Stimulated activated CD4-positive, alpha-beta T cell treated with anti-CD3 and anti-CD28 coated beads, Interleukin-1b, Interleukin-23, amount 100 ng/mL, for 1 hour (primary cell): ENCODE results near the gene FNIP1.
"Not testable (repeated sequence)": the region's sequence is repeated elsewhere in the genome, so short reads cannot be mapped to it uniquely, and the experiment has no call there.

Experiments used
- DNase-seq, 2 donors: peaks; one replicate each; pipeline ENCODE4 v3.0.0-alpha.2; 2020; ENCODE audit warnings: low read depth in 2 of 2

The FNIP1 gene

DNA sequence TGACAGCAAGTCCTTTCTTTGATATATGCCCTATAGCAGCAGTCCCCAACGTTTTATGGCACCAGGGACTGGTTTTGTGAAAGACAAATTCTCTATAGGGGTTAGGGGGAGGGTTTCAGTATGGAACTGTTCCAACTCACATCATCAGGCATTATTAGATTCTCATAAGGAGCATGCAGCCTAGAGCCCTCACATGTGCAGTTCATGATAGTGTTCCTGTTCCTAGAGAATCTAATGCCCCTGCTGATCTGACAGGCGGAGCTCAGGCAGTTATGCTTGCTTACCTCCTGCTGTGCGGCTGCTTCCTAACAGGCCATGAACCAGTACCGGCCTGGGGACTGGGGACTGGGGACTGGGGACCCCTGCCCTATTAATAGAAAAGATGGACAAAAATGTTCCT lies 159.1 kb downstream of the FNIP1 start:
- DNase-seq: no peak

DNA sequence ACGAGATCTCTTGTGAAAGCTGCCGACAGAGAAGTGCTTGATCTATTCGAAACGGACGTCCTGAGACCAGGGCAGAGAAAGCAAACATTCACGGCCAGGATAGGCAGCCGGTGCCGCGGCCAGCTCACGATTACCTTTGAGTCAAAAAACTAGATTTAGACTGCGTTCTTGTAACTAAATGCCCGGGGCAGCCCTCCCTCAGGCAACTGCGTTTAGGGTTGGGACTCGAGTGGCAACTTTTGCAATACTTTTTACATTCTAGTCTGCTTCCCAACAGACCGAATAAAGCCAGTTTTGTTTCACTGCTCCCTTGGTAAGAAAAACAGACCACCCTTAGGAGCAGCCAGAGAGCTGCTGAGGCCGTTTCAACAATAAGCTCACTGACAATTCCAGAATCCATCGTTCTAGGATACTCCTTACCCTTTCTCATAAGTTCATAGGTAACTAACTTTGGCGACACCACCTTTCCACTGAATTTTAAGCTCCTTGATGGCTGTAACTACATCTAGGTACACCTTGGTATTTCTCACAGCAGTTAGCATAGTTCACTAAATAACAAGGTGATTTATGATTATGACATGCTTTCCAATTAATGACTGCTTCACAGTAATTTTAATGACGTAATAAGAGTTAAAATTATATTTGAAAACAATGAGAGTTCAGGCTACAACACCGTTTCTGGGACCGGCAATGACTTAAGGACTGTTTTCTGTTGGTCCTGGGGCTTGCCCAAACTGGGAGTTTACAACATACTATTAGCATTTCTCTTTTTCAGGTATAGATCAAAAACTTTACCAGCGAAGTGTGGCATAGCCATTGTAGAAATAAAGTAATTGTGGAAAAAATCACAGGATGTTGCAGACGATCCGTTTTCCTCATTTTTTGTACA lies 160.9 kb downstream of the FNIP1 start:
- no peak for DNase-seq

DNA sequence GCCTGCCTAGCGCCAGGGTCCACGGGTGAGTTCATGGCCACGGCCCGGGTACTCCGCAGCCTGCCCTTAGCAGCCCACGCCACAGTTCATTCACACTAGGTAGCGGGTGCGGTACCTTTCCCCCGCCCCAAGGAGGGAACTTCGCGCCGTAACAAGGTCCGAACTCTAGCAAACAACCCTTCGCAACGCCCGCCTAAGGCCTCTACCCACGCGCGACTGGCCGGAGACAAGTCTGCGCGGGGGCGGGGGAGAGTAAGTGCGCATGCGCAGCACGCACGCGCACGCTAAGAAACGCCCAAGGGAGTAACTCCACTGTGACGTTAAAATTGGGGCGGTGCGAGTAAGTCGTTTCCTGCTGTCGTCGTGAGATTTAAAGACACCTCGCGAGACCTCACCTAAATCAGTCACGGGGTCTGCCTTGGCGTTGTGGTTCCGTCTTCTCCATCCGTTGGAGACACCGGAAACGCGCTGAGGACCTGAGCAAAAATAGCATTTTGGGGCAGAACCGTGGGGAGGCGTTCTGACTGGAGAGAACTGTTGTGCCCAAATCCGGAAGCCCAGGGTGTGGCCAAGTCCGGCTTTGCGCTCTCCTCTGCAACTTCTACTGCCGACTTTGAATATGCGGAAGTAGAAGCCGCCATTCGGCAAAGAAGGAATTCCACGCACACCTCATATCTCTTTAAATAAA lies 161.7 kb downstream of the FNIP1 start, which contains the start of gene RAPGEF6:
RAPGEF6 (minus strand) TSS at position 234 of the 688 bp plus-strand sequence; CDS start at position 35, 199 bp downstream.
- peak; percentile 86 to 92 for DNase-seq

DNA sequence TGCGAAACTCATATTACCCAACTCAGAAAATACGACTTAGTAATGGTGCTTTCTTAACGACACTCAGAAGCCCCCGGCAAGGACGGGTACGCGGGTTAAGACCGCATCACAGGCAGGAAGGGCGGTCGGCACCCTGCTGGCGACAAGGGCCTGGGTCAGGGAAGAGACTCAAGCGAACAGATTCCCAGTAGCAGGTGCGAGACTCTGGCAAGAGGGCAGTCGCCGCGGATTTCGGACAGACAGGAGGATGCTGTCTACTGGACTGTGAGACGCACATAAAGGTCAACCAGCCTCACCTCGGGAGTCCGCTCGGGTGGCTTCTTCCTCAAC lies 162.2 kb downstream of the FNIP1 start:
- DNase-seq: peak in 1 of 2 donors; percentile 10

DNA sequence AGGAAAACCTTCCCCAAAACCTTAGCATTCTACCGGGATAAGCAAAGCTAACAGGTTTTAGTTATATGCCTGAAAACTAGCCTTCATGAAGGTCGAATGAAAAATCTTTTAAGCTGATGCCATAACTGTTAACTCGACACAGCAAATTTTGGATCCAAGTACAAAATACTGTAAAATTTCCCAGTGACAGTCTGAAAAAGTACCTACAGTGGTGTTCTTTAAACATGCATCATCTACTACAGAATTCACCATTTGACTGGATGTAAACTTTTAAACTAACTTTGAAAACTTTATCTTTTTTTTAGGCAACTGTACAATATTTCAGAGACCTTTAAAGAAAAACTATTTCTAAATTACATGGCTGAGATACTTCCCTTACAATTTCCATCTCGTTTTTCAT lies 162.6 kb downstream of the FNIP1 start:
- DNase-seq: no peak

DNA sequence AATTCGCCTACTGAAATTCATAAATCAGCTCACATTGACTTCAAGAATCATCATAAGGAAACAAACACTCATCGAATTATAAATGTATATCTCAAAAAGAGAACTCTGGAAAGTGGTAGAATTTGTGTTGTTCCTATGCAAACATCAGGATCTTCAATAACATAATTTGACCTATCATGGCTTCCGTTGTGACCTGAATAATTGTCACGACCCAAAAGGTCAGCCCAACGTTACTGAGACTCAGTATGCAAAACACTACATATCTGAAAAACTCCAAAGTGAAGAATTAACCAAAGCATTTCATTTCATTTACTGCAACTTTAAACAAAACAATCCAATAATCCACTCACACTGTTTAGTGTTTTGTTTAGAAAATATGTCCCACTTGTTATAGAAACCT lies 163.0 kb downstream of the FNIP1 start:
- DNase-seq: no peak

DNA sequence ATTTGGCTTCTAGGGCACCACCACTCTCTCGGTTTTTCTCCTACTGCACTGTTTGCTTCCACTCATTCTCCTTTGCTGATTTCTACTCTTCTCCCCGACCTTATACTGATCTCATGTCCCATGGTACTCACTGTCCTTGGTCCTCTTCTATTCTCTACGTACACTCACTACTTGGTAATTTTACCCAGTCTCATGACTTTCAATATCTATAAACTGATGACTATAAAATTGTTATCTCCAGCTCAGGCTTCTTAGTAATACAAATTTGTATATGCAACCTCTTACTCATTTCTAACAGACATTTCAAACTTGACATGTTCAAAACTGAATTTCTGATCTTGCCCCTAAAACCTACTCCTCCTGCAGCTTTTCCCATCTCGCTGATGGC lies 165.9 kb downstream of the FNIP1 start:
- no peak for DNase-seq

DNA sequence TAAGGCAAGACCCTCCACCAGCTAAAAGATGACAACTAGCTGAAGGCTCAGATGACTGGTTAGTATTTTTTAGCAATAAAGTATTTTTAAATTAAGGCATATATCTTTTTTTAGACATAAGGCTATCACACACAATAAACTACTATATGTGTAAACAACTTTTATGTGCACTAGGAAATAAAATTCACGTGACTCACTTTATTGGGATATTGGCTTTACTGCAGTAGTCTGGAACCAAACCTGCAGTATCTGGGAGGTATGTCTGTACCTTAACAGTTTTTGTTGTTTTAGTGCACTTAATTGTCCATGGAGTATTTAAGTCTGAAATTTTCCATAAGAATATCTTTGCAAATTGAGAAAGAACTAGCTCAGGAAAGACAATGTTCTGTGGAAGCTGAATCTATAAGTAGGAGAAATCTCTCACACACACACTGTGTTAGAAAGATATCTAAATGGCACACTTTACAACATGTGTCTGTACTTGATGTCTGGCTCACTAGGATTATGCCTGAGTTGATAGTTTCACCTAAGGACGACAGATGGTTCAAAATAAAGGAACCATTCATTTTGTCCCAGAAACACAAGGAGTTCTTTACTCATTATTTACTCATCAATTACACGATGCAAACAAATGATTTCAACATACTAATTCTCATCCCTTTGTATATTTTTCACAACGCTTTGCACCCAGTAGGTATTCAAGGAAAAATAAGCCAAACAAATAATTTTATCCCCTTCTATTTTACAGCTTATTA lies 166.4 kb downstream of the FNIP1 start:
- DNase-seq: no peak

DNA sequence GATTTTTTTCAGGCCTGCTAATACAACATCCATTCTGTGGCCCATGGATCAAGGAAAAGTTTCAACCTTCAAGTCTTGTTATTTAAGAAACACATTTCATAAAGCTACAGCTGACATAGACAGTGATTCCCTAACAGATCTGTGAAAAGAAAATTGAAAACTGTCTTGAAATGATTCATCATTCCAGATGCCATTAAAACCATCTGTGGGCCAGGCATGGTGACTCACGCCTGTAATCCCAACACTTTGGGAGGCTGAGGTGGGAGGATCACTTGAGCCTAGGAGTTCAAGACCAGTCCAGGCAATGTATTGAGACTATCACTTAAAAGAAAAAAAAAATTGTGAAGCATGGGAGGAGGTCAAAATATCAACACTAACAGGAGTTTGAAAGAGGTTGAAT lies 167.8 kb downstream of the FNIP1 start:
- no peak for DNase-seq

DNA sequence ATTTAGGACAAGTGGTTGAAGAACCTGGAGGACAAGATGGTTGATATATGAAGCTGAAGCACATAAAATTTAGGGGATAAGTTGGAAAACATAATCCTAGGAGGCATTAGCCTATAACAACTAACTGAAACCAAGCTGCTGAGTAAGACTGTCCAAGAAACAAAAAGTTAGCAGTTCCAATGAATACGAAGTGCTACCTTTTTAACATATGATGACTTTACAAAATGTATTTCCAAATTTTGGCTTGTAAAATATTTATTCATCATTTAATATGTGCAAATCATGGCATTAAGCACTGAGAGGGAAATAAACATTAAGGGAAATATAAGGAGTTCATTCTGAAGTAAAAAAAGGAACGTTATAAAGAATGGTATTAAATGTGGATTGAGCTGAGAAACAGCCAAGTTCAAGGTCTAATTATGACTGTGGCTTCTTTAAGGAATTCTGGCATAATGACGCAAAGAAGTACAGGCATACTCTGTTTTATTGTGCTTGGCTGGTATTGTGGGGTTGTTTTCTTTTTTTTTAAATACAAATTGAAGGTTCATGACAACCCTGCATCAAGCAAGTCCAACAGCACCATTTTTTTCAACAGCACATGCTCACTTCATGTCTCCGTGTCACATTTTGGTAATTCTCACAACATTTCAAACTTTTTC lies 169.5 kb downstream of the FNIP1 start:
- no peak for DNase-seq

DNA sequence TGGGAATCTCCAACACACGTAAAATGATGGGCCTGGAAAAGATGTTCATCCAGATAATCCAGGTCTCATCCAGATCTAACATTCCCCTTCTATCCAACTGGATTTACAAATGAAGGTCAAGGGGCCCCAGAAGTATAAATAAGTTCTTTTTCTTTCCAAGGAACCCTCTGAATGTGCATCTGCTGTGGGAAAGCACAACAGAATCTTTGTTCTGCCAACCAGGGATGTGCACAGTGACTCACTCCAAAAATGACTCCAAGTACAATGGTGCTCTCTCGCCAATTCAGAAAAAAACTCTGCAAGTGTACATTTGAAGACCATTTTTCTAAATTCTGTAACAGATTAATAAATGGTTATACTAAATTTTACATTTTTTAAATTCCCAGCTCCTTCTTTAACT lies 174.2 kb downstream of the FNIP1 start:
- DNase-seq: no peak

DNA sequence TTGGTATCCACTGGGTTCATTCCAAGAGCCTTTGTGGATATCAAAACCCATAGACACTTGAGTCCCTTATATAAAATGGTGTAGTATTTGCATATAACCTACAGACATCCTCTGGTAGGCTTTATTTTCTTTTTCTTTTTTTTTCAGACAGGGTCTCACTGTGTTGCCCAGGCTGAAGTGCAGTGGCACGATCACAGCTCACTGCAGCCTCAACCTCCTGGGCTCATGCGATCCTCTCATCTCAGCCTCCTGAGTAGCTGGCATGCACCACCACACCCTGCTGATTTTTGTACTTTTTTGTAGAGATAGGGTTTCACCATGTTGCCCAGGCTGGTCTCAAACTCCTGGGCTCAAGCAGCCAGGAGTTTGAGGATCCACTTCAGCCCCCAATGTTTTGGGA lies 175.7 kb downstream of the FNIP1 start:
- not testable (repeated sequence) for DNase-seq

DNA sequence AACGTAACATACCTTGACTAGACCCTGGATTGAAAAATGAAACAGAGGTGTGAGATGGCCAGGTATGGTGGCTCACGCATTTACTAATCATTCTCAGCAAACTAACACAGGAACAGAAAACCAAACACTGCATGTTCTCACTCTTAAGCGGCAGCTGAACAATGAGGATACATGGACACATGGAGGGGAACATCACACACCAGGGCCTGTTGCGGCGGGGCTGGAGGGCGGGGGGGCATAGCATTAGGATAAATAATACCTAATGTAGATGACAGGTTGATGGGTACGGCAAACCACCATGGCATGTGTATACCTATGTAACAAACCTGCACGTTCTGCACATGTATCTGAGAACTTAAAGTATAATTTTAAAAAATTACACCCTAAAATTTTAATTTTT lies 177.7 kb downstream of the FNIP1 start:
- no peak for DNase-seq

DNA sequence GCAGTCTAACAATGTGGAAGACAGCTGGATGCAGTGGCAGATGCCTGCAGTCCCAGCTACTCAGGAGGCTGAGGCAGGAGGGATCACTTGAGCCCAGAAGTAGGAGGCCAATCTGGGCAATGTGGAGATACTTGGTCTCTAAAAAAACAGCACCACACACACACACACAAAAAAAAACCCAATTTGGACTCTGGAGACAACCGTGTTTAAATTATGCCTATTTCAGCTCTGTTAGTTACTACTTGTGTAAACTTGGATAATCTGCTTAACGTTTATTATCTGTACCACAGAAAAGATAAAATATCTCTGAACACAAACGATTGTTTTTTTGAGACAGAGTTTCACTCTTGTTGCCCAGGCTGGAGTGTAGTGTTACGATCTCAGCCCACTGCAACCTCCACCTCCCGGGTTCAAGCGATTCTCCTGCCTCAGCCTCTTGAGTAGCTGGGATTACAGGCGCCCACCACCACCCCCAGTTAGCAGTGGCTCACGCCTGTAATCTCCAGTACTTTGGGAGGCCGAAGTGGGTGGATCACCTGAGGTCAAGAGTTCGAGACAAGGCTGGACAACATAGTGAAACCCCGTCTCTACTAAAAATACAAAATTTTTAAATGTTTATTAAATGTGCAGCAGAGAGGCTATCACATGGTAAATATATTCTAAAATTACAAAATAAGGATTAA lies 179.5 kb downstream of the FNIP1 start:
- no peak for DNase-seq

DNA sequence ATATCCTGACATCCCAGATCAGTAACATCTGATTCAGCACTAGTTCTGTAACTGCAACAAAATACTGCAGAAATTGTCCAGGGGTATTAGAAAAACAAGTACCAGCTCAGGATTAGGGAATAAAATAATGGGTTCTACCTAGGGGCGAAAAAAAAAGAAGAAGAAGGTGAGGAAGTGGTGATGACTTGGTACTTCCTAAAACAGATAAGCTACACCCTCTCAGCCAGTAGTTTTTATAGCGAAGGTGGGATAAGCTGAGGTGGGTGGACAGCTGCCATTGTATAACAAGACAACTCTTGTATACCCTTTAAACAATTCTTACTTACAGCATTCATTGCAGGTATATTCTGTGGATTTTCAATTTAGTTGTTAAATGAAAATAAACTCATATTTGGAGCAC lies 180.9 kb downstream of the FNIP1 start:
- DNase-seq: no peak

DNA sequence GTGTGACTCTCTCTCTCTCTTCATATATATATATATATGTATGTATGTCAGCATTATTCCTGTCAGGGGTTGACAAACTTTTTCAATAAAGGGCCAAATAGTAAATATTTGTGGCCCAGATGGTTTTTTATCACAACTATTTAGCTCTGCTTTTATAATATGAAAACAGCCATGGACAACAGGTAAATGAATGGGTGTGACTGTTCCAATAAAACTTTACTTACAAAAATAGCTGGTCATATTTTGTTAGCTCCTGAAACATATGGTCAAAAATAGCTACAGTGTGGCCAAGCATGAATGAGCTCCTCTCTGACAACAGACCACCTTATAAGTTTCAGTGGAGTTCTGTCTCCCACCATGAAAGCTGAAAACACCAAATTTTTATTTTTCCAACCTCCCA lies 183.4 kb downstream of the FNIP1 start:
- DNase-seq: no peak

DNA sequence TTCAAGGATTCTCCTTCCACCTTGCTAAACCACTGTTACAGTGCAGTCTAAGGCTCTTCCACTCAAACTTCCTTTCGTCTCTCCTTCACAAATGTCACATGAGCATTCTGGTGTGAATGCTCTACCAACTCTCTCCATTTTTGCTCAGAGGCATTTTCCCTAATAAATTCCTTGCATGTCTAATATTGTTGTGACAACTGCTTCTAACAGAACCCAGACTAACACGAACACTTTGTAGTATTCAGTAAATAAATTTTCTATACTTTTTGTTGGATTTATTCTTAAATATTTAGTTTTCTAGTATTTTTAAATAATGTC lies 185.8 kb downstream of the FNIP1 start:
- no peak for DNase-seq

DNA sequence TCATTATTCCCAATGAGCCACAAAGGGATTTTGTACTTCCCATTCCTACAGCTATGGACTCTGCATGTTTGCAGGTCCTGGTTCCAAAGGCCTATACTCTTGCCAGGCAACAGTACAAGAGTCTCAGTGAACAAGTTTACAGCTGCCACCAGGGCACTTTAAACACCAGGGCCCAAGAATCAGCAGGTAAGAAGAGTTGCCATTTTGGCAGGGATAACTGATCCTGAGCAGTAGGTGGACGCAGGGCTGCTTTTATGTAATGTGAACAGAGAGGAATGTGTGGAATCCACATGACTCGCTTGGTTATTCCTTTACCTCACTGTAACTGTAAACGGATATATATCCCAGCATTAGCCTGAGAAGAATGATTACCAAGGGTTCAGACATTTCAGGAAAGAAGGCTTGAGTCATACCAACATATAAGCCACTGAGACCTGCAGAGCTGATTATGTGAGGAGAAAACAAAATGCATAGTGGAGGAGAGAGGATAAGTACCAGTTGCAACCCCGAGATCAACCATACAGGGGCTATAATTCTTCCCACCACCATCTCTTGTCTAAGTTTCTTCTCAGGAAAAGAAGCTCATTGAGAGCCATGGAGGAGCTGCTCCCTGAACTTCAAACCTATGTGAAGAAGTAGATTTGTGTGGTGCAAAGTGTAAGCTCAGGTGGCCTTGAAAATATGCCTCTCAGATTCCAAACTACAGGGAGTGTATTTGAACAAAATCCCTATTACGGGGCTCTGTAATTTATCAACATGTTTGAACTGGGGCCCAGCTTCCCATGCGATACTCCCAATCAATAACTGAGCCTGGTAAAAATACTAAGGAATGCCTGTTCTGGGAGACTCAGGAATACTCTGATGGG lies 186.4 kb downstream of the FNIP1 start:
- no peak for DNase-seq

DNA sequence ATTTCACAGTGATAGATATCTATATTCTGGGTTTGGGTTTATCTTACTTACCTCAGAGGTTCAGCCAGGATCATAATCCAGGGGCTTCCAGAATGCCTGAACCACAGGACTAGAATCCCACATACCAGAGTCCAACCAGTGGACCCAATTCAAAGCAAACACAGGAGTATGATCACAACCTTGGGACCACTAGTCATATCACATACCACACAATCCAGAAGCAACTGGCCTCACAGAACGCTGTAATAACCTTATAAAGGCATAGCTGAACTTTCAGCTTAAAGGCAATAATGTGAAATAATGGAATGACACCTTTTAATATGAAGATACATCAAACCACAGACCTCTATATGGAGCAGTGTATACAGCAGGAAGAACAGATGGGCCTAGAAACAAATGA lies 187.0 kb downstream of the FNIP1 start:
- no peak for DNase-seq

DNA sequence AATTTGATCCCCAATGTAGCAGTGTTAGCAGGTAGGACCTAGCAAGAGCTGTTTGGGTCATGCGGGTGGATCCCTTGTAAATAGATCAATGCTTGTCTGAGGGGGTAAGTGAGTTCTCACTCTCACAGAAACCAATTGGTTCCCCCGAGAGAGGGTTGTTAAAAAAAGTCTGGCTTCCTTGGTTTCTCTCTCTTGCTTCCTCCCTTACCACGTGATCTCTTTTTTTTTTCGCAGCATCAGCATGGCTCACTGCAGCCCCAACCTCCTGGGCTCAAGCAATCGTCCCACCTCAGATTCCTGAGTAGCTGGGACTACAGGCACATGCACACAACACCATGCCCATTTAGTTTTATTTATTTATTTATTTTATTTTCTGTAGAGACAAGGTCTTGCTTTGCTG lies 188.2 kb downstream of the FNIP1 start:
- no peak for DNase-seq
